Ureter (tissue), 1 donor: Measurements from ENCODE around the gene PTPRJ. TPM values are rescaled to one million over a fixed set of nuclear protein-coding genes. Genes with fewer than 3 reads are reported as not detected.

Experiments used
- DNase-seq: peaks from one replicate; pipeline ENCODE4 v3.0.0-alpha.2; 2020; ENCODE audit warnings: low spot score
- total RNA-seq: library from RNA; stranded (reverse); gene quantifications from one replicate; pipeline ENCODE4 v1.2.4, GENCODE V29; 2023
- donor health status: DM: yes; HTN: yes; CAD: no.

PTPRJ gene
- total RNA-seq, 1 donor from 2014 or later: 18.0 TPM

DNA sequence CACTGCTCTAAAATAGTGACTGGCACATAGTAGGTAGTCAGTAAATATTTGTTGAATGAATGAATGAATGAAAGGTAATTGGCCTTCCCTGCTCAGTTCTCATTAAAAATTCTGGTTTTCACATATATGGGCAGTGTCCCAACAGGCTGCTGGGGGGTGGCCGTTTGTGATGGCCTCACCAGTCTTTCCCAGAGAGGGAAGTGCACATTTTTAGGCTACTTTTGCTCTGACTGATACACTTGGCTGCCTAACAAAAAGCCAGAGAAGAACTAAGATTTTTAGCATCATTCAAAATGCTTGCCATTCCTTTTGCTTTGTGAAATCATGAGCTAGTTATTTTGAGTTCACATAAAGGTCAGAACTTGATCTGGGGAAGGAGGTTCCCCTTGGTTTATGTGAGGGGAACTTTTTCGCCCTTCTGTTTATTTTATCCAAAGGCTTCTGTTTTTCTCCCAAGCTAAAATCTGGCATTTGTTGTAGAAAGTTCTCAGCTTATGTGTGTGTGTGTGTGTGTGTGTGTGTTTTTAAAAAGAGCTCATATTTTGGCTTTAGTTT lies 83.1 kb downstream of the PTPRJ start:
- DNase-seq: no peak

DNA sequence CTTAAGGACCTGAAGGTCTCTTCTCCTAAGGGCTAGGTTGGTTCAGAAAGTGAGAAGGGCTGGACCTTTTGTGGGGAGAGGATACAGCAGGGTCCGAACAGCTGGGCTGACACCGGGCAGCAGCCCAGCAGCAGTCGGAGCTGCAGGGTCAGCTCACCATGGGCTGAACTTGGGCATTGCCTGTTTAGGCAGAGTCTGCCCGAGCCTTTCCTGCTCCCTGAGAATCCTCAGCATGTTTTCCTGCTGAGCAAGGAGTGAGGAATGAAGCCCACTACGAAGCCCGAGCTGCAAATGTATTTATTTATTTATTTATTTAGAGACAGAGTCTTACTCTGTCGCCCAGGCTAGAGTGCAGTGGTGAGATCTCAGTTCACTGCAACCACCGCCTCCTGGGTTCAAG lies 83.9 kb downstream of the PTPRJ start:
- no peak for DNase-seq

DNA sequence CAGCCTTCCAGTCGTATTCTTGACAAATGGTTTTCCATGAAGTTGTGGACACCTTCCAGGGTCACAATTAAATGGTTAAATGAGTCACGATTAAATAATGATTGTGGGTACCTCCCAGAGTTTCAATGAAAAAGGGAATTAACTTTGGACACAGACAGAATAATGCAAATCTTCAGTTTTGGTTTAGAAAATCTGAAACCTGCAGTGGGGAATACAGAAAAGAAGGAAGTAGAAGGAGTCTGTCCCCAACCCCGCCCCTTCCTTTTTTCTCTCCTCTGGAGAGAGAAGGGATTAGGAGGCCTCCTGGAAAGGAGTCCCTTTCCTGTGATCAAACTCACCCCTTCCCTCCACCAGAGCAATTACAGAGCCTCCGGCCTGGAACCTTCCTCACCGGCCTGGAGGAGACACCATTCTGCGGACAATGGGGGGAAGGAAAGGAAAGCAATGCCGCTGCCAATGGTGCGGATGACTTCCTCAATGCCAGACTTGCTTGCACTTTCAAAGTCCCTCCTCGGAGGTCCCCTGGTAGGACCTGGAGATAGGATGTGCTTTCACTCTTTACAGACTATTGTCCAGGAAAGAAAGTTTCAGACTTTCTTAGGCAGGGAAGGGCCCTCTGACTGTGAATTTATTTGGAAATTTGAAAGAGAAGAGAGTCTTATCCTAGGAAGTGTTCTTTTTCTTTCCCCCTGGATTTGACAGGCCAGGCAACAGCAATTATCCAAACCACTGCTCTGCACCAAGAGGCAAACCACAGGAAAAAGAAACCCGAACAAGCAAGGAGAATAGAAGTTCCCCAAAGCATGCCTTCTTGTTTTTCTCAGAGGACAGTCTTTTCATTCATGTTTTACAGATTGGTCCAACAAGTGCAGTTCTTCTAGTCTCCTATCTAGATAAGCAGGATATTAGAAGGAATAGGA lies 86.8 kb downstream of the PTPRJ start:
- DNase-seq: no peak

DNA sequence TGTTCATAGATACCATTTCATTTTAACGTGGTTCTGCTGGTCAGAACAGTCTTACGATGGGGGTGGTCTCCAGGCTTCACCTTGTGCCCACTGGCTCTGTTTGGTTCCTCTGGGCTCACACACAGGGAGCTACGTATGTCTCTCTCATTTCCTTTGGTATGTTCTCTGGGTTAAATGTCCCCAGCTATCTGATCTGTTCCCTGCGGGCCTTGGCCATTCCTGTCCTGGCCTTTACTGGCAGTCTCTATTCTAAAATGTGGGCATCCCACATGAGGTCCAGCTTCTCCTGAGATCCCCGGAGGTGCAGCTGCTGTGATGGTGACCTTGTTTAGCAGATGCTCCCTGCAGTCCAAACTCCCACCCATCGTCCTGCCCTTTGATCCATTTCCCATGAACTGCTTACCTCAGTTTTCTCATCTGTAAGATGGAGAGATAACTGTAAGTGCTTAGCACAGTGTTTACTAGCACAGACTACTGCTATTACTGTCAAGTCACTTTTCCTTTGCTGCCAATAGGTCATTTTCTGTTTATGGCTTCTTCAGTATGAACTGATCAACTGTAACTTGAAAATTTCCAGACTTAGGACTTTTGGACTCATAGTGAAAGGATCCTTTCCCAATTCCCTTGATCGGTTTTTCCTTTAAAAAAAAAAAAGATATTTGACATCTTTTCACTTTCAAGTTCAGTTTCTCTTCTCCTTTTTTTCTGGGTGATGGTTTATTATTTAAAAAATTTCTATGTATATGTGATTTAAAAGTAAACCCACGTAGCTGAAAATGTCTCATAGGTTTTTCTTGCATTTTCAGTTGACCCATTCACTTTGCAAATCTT lies 92.9 kb downstream of the PTPRJ start:
- DNase-seq: no peak

DNA sequence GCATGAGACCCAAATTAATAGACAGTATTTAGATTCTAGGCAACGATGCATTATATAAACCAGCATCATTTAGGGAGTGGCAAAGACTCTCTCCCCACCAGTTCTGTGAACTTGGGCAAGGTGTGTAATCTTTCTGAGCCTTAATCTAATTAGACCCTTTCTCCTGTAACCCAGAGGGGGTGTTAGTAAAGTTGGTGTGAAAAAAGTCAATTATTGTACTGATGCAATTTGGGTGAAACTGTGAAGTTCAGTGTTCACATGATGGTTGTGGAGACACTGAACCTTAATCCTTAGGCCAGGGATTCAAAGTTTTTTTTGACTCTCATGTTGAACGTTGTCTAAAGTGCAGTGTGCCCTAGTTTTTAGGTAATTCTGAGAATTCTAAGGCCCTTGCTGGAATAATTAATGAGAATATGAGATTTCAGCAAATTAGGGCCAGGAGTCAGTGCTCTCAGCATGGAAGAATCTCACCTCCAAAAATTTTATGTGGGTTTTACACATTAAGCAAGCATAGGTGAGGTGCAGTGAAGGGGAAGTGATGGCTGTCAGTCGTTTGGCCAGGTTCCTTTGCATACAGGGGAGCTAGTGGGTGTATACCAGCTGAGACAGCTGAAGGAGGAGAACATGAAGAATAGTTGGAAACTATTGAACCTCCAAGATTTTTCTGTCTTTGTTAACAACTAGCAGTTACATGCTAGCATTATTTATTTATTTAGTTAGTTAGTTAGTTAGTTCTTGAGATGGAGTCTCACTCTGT lies 94.2 kb downstream of the PTPRJ start:
- DNase-seq: no peak

DNA sequence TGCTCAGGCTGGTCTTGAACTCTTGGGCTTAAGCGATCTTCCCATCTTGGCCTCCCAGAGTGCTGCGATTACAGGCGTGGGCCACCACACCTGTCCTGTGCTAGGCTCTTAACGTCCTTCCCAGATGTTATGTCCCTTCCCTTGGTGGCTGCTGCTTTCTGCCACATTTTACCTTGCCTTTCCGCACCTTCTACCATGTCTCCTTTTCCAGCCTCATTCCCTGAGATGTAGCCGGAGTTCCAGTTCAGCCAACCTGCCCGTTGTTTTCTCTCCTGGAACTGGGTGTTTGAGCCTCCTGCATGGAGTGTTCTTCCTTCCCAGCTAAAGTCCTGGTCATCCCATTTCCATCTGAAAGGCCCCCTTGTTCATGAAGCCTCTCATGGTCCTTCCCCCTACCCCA lies 95.3 kb downstream of the PTPRJ start:
- DNase-seq: no peak

DNA sequence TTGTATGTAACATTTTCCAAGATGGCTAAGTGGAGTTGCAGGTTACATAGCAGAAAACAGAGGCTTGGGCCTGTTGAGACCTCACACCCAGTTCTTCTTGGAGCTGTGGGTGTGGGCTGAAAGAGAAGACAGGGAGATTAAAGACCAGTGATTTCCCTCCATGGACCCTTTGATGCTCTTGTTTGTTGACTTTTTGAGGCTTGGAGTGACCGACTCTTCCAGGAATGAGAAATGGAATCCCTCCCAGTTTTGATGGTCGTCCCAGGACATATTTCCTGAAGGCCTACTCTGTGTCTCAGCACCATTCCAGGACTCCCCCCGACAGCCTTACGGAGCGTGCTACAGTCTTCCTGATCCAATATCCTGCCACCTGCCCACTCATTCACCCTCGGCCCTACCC lies 96.9 kb downstream of the PTPRJ start:
- no peak for DNase-seq

DNA sequence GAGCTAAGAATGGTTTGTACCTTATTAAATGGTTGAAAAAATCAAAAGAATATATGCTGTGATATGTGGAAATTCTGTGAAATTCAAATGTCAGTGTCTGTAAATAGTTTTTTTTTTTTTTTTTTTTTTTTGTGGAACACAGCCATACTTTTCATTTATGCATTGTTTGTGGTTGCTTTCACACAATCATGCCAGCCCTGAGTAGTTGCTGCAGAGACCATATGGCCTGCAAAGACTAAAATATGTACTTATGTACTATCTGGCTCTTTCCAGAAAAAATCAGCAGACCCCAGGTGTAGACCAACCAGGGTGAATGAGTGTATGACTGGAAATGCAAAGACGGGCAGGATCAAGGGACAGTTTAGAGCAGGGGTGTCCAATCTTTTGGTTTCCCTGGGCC lies 98.3 kb downstream of the PTPRJ start:
- DNase-seq: no peak

- DNase-seq: no peak
Observed at GRCh38 chr11:48079596-48079995, 99.2 kb downstream of the PTPRJ start.

DNA sequence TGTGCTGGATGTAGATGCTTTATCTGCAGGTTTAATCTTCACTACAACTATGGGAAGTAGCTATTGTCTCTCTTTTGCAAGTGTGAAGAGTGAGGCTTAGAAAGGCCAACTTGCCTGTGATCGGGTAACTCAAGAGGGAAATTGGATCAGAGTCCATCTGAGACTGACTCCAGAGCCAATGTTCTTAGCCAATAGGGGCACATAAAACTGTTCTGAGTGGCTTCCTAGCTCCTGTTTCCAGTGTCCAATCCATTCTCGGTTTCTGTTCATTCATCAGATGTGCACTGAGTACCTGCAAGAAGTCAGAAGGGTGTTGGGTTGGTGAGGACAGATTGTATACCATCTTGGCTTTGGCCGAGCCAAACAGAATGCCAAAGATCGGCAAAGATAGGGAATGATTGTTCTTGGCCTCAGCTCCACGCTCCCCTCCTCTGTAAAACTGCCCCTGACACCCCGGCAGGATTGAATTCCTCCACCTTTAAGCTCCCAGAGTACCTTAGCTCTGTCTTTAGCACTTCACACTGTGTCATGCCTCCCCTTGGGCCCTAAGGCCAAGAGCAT lies 100.0 kb downstream of the PTPRJ start:
- no peak for DNase-seq

DNA sequence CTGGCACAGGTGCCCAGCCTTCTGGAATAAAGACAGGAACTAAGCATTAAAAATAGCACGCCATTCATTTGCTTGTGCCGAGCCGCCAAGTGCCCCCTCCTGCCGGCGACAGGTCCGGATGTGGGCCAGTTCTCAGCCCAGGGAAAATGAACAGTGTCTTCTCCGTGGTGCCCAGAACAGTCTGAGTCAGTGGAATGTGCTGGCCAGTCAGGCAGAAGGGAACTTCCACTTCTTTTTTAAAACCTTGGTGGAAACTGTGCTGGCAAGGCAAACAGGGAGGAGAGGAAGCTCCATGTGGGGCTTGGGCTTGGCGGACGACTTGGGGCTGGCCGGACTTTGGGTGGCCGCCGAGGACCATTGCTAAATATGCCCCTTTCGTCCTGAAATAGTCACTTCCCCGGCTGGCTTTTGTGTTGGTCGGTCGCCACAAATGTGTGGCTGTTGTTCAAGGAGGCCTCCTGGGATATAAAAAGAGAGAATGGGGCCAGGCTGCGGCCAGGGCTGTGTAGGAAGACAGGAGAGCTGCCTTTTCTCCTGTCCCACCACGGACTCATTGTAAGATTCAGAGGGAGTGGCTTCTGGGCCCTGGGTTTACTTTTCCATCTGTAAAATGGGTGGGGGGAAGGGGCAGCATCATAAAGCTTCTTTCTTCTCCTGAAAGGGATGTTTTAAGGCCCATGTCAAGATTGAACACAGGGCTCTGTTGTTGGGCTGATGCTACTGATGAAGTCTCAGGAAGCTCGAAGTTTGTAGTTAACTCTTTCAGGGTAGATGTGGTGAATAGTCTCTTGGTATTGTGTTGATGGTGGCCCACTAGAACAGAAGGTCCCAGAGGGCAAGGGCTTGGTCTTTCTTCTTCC lies 101.0 kb downstream of the PTPRJ start:
- peak; percentile 48 for DNase-seq

DNA sequence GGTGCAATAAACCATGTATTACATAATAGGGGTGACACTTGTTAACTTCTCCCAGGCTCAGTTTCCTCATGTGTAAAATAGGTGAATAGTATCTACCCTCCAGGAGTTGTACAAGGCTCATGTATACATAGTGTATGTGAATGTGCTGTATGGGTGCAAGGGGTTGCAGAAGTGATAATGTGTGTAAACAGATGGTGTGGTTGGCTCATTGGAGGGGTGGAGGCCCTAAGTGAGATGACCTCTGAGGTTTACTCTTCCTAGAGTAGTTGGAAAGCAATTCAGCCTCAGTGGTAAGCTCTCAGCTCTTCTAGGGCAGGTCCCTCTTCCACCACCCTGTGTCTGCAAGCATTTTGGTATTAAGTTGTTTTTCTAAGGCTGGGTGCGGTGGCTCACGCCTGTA lies 102.4 kb downstream of the PTPRJ start:
- no peak for DNase-seq

GRCh38 chr11:48083421-48083820 lies 103.1 kb downstream of the PTPRJ start:
- no peak for DNase-seq

GRCh38 chr11:48085688-48086087 lies 105.3 kb downstream of the PTPRJ start:
- no peak for DNase-seq

DNA sequence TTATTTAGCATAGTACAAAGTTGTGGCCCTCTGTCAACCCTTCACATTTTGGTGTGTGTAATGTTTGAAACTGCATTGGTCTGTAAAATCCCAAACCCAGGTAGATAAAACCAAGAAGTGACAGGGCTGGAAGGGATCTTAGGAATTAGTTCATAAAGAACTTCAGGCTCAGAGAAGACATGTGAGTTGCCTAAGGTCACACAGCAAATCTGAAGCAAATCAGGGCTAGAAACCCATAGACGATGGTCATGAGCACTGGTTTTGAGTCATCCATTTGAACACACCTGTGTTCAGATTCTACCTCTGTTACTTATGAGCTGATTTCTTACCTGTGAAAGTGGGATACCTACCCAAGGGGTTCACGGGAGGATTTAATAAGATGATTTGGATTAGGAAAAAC lies 107.1 kb downstream of the PTPRJ start:
- DNase-seq: no peak

DNA sequence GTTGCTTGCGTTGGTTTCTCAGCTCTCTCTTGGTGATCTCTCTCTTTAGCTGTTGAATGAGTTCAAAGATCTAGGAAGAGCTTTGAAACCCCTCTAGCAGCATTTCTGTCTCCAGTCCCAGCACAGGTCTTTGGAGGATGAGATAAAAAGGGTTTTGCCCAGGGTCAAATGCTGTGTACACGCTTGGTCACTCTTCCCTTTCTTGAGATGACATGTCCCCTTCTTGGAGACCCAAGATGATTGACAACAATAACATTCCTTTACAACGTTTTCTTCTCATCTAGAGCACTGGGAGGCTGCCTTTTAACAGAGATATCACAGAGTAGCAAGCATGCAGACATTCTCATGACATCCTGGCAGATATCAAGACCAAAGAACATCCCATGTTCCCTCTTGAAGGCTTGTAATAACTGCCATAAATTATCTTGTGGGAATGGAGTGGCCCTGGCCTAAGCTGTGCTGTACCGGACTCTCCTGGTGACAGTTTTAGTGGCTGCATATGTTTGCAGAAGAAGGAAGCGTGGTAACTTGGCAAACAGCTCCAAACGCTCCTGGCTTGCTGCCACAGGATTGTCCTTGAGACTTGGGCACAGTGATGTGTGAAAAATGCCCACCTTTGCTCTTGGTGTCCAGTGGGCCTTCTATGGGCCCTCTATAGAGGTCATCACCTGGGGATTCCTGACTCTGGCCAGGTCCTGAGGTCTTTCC lies 107.8 kb downstream of the PTPRJ start:
- peak; percentile 58 for DNase-seq

- no peak for DNase-seq
Observed at GRCh38 chr11:48088682-48089050, 108.3 kb downstream of the PTPRJ start.

DNA sequence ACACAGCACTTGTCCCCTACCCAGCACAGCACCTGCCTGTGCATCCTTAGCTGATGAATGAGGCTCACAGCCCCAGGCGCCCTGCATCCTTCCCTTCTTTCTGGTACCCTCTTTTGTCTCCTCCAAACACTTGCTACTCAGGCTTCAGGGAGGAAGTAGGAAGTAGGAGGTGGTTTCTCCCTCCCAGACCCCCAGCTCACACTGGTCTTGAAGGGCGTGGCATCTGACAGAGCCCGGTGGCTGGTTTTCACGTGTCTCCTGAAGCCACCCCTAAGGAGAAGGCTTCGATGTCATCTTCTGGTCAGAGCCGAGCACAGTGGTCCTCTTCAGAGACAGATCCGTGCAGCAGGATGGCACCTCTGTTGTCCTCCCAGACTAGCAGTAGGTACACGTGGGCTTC lies 109.8 kb downstream of the PTPRJ start:
- no peak for DNase-seq

GRCh38 chr11:48091426-48092102 lies 111.2 kb downstream of the PTPRJ start:
- peak; percentile 23 for DNase-seq
